Muscle of arm (tissue), 12 donors: ENCODE measurements around the gene JAK2. TPM values are rescaled to one million over a fixed set of nuclear protein-coding genes. Genes with fewer than 3 reads are reported as not detected.

ENCODE experiments used
- DNase-seq: peaks from one replicate; pipeline ENCODE4 v3.0.0-alpha.2; 2013
- polyA plus RNA-seq, 12 donors: library from polyadenylated mRNA; unstranded; fragments of 120-200 nt; gene quantifications; one replicate each; pipeline ENCODE4 v1.2.1, GENCODE V29; 2013; ENCODE audit not compliant: insufficient read length in 12 of 12

The JAK2 gene
- polyA plus RNA-seq, 12 donors: 7.0 to 17.8 (median 13.5) TPM; not detected in 1

DNA sequence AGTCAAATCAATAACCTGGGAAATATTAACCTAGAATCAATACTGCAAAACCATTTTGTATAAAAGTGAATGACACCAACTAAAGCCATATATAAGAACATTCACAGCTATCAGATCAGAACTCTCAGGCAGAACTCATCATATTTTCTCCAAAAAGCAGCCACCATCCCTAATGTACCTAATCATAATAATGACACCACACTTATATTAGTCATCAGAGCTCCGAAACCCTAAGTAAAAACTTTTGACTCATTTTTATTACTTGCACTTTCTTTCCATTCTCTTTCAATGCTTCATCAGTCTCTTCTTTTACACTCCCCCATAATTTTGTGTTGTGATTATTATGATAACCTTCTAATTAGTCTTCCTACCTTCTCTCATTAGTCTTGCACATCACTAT, 155.1 kb downstream of the JAK2 start:
- DNase-seq: no peak

DNA sequence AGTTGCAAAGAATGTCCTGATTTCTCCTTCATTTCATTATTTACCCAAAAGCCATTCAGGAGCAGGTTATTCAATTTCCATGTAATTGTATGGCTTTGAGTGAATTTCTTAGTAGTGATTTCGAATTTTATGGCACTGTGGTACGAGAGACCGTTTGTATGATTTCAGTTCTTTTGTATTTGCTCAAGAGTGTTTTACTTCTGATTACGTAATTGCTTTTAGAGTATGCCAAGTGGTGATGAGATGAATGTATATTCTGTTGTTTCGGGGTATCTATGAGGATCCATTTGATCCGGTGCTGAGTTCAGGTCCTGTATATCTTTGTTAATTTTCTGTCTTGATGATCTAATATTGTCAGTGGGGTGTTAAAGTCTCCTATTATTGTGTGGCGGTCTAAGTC, 159.1 kb downstream of the JAK2 start:
- DNase-seq: no peak

DNA sequence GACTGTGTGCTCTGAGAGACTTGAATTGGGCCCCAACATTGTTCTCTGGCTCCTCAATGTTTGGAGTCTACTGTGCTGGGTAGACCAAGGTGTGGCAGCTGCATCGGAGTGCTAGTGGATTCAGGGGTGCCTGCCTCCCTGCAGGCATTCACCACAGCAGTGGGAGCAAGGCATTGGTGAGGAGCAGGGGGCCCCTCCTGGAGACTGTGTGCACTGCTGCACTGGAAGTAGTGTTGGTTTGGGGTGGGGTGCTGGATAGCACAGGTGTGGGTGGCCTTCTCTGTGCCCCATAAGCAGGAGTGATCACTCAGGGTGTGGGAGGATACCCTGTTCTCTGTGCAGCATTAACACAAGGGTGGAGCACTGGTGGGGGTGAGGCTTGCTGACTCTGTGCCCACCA, 161.2 kb downstream of the JAK2 start:
- DNase-seq: no peak

Other genes starting within 250 kb of the JAK2 start
- 10 to 100 TPM in 11 of 12 donors, not detected in 1; 39.5 to 61.5 (median 47.4) TPM for gene AK3, start 244.1 kb upstream of the JAK2 start, polyA plus RNA-seq
- gene RCL1, start 192.3 kb upstream of the JAK2 start, polyA plus RNA-seq: 10 to 100 TPM in 11 of 12 donors, not detected in 1; 11.5 to 19.7 (median 13.9) TPM
- under 1 TPM in 10 of 12 donors, not detected in 2; 0.21 to 0.90 (median 0.45) TPM for gene INSL6, start 200.4 kb downstream of the JAK2 start, polyA plus RNA-seq
- gene INSL4, start 246.1 kb downstream of the JAK2 start, polyA plus RNA-seq: under 1 TPM in 1 of 12 donors, not detected in 11; 0.14 TPM